GM12873 (cell line): ENCODE results near the gene PBX1.

Source experiments
- TF ChIP-seq, protein P1 (sequence below): IDR thresholded peaks from 2 replicates; pipeline ENCODE4 v1.5.1; 2012; ENCODE audit warnings: low read depth, mild to moderate bottlenecking, moderate library complexity, low read length, control low read depth; ENCODE audit not compliant: insufficient read depth; ENCODE audit errors: missing control alignments

The PBX1 gene

DNA sequence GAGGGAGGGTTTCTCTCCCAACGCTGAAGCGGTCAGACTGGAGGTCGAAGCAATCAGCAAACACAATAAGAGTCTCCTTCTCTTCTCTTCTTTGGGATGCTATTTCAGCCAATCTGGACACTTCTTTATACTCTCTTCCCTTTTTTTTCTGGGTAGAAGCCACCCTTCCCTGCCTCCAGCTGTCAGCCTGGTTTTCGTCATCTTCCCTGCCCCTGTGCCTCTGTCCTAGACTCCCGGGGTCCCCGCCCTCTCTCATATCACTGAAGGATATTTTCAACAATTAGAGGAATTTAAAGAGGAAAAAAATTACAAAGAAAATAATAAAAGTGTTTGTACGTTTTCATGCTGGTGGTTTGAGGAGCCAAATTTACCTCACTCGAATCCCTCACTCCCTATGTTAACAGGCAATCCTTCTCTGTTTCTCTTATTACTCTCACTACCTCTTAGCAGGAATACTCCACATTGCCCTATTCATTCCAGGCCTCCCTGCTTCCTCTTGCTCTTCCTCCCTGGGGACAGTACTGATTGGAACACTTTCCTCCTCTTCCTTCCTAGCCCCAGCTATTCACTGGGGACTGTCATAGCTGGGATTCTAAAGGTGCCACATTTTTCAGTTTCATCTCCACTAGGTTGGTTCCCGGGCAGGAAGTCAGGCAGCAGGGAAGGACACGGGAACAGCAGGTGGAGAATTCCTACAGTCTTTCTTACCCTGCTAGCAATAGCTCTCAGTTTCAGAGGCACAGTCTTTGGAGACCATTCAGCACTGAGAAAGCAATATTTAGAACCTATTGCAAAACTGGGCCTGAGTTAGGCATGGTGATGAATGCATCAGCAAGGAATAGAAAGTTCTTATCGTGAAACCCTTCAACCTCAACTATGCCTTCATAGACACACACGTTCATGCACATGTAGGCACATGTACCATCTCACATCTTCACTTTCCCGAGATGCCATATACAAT lies 288.0 kb downstream of the PBX1 start:
- TF ChIP-seq, protein P1, sequence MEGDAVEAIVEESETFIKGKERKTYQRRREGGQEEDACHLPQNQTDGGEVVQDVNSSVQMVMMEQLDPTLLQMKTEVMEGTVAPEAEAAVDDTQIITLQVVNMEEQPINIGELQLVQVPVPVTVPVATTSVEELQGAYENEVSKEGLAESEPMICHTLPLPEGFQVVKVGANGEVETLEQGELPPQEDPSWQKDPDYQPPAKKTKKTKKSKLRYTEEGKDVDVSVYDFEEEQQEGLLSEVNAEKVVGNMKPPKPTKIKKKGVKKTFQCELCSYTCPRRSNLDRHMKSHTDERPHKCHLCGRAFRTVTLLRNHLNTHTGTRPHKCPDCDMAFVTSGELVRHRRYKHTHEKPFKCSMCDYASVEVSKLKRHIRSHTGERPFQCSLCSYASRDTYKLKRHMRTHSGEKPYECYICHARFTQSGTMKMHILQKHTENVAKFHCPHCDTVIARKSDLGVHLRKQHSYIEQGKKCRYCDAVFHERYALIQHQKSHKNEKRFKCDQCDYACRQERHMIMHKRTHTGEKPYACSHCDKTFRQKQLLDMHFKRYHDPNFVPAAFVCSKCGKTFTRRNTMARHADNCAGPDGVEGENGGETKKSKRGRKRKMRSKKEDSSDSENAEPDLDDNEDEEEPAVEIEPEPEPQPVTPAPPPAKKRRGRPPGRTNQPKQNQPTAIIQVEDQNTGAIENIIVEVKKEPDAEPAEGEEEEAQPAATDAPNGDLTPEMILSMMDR: no peak

DNA sequence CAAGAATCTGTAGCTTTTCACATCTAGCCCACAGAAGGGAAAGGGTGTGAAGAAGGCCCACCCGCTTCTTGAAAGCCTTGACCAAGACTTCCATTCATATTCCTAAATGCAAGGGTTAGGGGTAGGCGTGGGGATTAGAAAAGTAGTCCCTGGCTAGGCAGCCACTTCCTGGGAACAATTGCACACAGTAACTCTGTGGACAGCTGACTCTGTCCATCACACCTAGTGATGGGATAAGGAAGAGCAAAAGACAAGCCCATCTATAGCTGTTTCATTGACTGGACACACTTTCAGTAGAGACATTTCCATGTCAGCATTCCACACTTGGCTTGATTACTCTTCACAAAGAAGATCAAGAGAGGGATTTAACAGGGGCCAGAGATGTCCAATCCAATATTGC lies 294.2 kb downstream of the PBX1 start:
- TF ChIP-seq, protein P1: no peak

DNA sequence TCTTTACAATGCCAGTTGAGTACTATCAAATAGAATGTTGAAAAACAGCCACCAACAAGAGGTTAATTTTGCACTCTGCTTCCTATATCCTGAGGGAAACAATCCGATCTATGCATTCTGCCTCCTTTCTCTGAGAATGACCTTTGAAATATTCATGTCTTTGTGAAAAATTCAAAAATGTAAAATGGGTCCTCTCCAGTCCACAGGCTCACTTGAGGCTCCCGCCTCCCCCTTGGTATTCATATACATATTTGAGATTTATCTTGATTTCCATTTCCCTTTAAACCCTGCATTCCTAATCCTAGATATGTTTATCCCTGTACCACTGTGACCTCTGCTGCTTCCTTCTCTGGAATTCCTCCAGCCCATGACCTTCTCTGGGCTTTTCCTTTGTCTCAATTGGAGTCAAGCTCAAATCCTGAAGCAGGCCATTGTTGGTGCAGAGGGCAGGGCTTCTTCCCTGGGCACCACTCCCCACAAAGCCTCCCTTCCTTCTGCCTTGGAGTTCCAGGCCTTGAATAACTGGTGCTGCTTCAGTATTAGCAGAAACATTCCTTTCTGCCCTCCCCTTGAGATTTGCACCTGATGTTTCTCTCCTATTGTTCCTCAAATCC lies 296.8 kb downstream of the PBX1 start:
- TF ChIP-seq, protein P1: no peak

DNA sequence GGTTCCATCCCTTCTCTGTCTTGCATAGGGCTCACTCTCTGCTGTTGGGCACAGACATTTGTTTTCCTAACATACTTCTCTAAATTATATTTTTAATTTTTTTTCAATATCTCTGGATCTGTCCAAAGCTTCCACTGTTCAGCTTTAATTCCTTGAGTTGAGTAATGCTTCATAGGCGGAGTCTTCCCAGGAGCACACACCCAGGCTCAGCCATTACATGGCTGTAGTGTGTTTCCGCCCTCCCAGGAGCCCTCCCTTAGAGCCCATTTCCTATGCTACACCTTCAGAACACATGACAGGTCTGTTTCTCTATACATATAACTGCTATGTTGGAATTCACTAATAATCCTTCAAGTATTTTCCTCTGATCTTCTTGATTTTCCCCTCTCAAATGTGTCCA lies 297.4 kb downstream of the PBX1 start:
- TF ChIP-seq, protein P1: no peak

DNA sequence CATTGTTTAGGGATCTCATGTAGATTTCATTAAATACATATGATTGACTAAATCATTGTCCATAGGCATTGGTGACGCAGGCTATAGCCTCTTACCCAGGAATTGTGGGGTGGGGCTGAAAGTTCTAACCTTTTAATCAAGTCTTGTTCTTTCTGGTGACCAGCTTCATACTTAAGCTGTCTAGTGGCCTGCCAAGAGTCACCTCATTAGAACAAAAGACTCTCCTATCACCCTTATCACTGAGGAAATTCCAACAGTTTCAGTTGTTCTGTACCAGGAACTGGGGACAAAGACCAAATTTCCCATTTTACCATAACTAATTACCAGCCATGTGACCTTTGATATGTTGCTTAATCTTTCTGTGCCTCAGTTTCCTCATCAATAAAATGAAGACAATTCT lies 298.5 kb downstream of the PBX1 start:
- TF ChIP-seq, protein P1: no peak

DNA sequence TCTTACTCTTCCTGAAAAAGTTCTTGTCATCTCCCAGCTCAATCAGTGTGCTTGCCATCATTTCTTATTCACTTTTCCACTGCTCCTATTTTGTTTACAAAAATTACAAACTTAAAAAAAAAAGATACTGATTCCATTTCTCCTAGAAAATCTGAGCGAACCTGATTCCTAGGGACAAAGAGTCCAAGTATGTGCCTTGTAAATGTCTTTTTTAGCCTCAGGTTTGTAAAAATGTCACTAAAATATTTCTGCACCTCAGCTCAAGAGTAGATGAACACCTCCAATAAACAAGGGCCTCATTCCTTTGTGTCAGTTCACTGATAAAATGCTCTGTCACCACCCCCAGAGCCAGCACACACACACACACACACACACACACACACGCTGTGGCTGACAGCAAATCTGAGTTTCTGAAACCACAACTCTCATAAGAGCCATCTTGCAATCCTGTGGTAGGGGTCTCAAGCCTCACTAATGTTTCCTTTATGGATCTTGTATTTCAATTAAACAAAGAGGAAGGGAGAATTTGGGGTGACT lies 299.2 kb downstream of the PBX1 start:
- TF ChIP-seq, protein P1: no peak

DNA sequence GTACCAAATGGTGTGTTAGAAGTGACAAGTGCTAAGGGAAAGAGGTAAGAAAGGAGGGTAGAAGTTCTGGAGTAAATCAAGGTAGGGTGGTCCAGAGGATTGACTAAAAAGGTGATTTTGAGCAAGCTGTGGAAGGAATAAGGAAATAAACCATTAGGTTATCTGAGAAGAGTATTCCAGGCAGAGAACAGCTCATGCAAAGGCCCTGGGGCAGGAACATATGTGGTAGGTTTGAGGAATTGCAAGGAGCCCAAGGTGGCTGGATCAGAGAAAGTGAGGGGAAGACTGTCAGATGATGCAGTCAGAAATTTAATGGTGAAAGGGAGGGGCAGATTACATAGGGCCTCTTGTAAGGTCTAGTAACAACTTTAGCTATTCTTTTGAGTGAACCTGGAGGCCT lies 302.6 kb downstream of the PBX1 start:
- TF ChIP-seq, protein P1: no peak
